Right forelimb (tissue), 1 donor: ENCODE measurements around the gene TAF11L14.

ENCODE experiments used
- DNase-seq: peaks from one replicate; pipeline ENCODE4 v3.0.0-alpha.2; 2018

The TAF11L14 gene

GRCh38 chr5:17680737-17681136 is 46.5 kb downstream of the TAF11L14 start:
- no peak for DNase-seq
